22Rv1 (cell line): ENCODE data around the gene PPY.

Source experiments
- ZFX ChIP-seq: fragments of 450-650 bp; IDR thresholded peaks from 2 replicates; pipeline ENCODE4 v1.6.1; 2017; ENCODE audit warnings: antibody characterized with exemption, borderline replicate concordance
- TF ChIP-seq, protein P1 (sequence below): fragments of 450-650 bp; IDR thresholded peaks from 2 replicates; pipeline ENCODE4 v1.5.1; 2017; ENCODE audit warnings: mild to moderate bottlenecking

DNA sequence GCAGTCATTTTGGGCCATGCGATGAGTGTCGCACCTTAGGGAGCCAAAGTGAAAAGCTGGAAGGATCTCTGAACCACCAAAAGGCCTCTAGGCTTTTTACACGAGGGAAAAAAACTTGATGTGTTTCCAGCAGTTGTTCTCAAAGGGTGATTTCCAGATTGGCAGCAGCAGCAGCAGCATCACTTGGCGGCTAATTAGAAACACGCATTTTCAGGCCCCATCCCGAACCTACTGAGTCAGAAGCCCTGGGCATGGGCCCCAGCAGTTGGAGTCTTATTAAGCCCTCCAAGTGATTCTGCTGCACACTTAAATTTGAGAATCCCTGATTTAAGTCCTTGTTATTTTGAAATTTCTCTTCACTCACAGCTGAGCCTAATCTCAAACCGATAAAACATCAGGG, 36.7 kb upstream of the PPY start:
- TF ChIP-seq, protein P1, sequence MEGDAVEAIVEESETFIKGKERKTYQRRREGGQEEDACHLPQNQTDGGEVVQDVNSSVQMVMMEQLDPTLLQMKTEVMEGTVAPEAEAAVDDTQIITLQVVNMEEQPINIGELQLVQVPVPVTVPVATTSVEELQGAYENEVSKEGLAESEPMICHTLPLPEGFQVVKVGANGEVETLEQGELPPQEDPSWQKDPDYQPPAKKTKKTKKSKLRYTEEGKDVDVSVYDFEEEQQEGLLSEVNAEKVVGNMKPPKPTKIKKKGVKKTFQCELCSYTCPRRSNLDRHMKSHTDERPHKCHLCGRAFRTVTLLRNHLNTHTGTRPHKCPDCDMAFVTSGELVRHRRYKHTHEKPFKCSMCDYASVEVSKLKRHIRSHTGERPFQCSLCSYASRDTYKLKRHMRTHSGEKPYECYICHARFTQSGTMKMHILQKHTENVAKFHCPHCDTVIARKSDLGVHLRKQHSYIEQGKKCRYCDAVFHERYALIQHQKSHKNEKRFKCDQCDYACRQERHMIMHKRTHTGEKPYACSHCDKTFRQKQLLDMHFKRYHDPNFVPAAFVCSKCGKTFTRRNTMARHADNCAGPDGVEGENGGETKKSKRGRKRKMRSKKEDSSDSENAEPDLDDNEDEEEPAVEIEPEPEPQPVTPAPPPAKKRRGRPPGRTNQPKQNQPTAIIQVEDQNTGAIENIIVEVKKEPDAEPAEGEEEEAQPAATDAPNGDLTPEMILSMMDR = no peak
- no peak for TF ChIP-seq ZFX
